Caki2 (cell line): ENCODE measurements around the gene CD70. TPM values are rescaled to one million over a fixed set of nuclear protein-coding genes. Genes with fewer than 3 reads are reported as not detected.

ENCODE experiments used
- DNase-seq: peaks from one replicate; pipeline ENCODE4 v3.0.0-alpha.2; 2015; ENCODE audit warnings: low read depth
- in situ Hi-C: cut with HindIII; loops from 2 replicates; pipeline ENCODE4 v1.10.0; 2016; ENCODE audit warnings: low sequenced_read_pairs, low pct_unique_long_range_greater_than_20kb, mixed read lengths
- total RNA-seq: library from RNA; depleted of rRNA; stranded (reverse); fragments of >200 nt; shearing (Covaris generic); gene quantifications from 2 replicates; pipeline ENCODE4 v1.2.3, GENCODE V29; 2014; ENCODE audit warnings: low replicate concordance; rRNA removed

The CD70 gene
- total RNA-seq, 1 experiment from 2014 or later = 291 TPM

DNA sequence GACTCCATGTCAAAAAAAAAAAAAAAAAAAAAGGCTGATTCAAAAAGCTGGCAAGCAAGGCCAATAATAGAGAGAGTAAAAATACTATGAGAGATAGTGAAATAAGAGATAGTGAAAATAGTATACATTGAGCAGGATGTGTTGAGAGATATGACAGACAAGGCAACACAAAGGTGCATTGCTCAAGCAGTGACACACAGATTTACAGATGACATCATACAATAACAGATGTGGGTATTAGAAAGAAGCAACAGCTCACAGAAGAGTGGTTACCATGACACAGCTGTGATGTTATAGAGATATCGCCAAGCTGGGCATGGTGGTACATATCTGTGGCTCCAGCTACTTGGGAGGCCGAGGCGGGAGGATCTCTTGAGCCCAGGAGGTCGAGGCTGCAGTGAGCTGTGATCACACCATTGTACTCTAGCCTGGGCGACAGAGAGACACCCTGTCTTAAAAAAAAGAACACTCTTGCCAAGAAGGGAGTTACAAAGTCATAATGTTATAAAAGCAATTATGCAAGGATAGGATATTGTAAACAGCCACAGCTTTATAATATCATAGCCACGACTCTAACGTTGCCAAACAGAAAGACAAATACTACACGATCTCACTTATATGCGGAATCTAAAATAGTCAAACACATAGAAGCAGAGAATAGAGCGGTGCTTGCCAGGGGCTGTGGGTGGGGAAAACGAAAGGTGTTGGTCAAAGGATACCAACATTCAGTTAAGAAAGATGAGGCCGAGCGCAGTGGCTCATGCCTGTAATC is 49.8 kb downstream of the CD70 start:
- no peak for DNase-seq
- in situ Hi-C loops = no loop called here

DNA sequence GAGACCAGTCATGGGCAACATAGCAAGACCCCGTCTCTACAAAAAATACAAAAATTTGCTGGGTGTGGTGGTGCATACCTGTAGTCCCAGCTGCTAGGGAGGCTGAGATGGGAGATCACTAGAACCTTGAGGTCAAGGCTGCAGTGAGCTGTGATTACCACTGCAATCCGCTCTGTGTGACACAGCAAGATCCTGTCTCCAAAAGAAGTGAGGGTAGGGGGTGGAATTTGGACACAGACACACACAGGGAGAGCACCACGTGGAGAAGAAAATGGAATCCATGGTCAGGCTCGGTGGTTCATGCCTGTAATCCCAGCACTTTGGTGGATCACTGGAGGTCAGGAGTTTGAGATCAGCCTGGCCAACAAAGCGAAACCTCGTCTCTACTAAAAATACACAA is 51.4 kb downstream of the CD70 start:
- in situ Hi-C loops = no loop called here
- DNase-seq = no peak

Other genes with a start within 250 kb of the CD70 start
- gene CLPP, start 229.6 kb downstream of the CD70 start, total RNA-seq = 50.5 and 55.4 TPM in 2 replicates
- 55.3 and 62.4 TPM in 2 replicates for gene ALKBH7, start 218.4 kb downstream of the CD70 start, total RNA-seq
- gene PSPN, start 215.2 kb downstream of the CD70 start, total RNA-seq = 0.07 and 0.17 TPM in 2 replicates
- 37.4 and 44.0 TPM in 2 replicates for gene GTF2F1, start 198.0 kb downstream of the CD70 start, total RNA-seq
- gene KHSRP, start 166.3 kb downstream of the CD70 start, total RNA-seq = 56.0 and 72.8 TPM in 2 replicates
- gene SLC25A41, start 157.4 kb downstream of the CD70 start, total RNA-seq = not detected in 2 replicates
- gene SLC25A23, start 131.4 kb downstream of the CD70 start, total RNA-seq = 19.5 and 40.7 TPM in 2 replicates
- 22.0 and 34.7 TPM in 2 replicates for gene CRB3, start 126.9 kb downstream of the CD70 start, total RNA-seq
- gene DENND1C, start 109.4 kb downstream of the CD70 start, total RNA-seq = not detected in 2 replicates
- 0.41 TPM in 1 of 2 replicates, not detected in the other for gene TUBB4A, start 88.8 kb downstream of the CD70 start, total RNA-seq
- gene TNFSF9, start 60.1 kb downstream of the CD70 start, total RNA-seq = 94.6 and 119 TPM in 2 replicates
- not detected in 2 replicates for gene TNFSF14, start 79.0 kb upstream of the CD70 start, total RNA-seq
- 4.0 and 6.5 TPM in 2 replicates for gene C3, start 129.5 kb upstream of the CD70 start, total RNA-seq
- 52.8 TPM in 2 replicates for gene GPR108, start 146.4 kb upstream of the CD70 start, total RNA-seq
- gene TRIP10, start 148.5 kb upstream of the CD70 start, total RNA-seq = 39.4 and 50.5 TPM in 2 replicates
- gene SH2D3A, start 176.3 kb upstream of the CD70 start, total RNA-seq = 12.9 and 22.1 TPM in 2 replicates
- gene VAV1, start 181.6 kb upstream of the CD70 start, total RNA-seq = 5.3 and 6.8 TPM in 2 replicates